Mesendoderm (in vitro differentiated cells): Measurements from ENCODE around the gene AGBL1.
A peak's percentile ranks its signal among the peaks of the same experiment; 100 is the strongest.
"Not testable (repeated sequence)": the region's sequence is repeated elsewhere in the genome, so short reads cannot be mapped to it uniquely, and the experiment has no call there.

ENCODE experiments used
- DNase-seq: peaks from one replicate; pipeline ENCODE4 v3.0.0; 2013
- H2AK5ac ChIP-seq: 2 replicates; pipeline ENCODE4 v1.6.1; 2013; ENCODE audit warnings: low read length, inconsistent platforms
- H2BK120ac ChIP-seq: 2 replicates; pipeline ENCODE4 v1.6.1; 2013; ENCODE audit warnings: low read depth, mild to moderate bottlenecking, low read length, moderate library complexity, mixed read lengths
- H2BK15ac ChIP-seq: replicated peaks from 2 replicates; pipeline ENCODE4 v1.6.1; 2013; ENCODE audit warnings: low read depth, mild to moderate bottlenecking, moderate library complexity
- H2BK5ac ChIP-seq: 2 replicates; pipeline ENCODE4 v1.6.1; 2013; ENCODE audit warnings: low read length, inconsistent platforms
- H3K18ac ChIP-seq: 2 replicates; pipeline ENCODE4 v1.6.1; 2013; ENCODE audit warnings: mild to moderate bottlenecking, low read length, mixed read lengths
- H3K23ac ChIP-seq: one replicate; pipeline ENCODE4 v1.6.1; 2013; ENCODE audit warnings: low read length
- H3K27ac ChIP-seq: 2 replicates; pipeline ENCODE4 v1.5.1; 2013; ENCODE audit warnings: low read depth, mild to moderate bottlenecking, inconsistent platforms, low read length, moderate library complexity
- H3K27me3 ChIP-seq: 2 replicates; pipeline ENCODE4 v1.6.1; 2013; ENCODE audit warnings: low read length, control low read depth, mild to moderate bottlenecking, inconsistent platforms; ENCODE audit not compliant: insufficient read depth, poor library complexity
- H3K36me3 ChIP-seq: 2 replicates; pipeline ENCODE4 v1.6.1; 2013; ENCODE audit warnings: low read length, inconsistent platforms; ENCODE audit not compliant: control insufficient read depth, insufficient read depth
- H3K4ac ChIP-seq: one replicate; pipeline ENCODE4 v1.6.1; 2013; ENCODE audit warnings: low read depth, mild to moderate bottlenecking, low read length, moderate library complexity
- H3K4me1 ChIP-seq: 2 replicates; pipeline ENCODE4 v1.6.1; 2013; ENCODE audit warnings: low read depth, low read length, inconsistent platforms; ENCODE audit not compliant: control insufficient read depth
- H3K4me2 ChIP-seq: 2 replicates; pipeline ENCODE4 v1.6.1; 2013; ENCODE audit warnings: low read length
- H3K4me3 ChIP-seq: 2 replicates; pipeline ENCODE4 v1.5.1; 2013; ENCODE audit warnings: mild to moderate bottlenecking, low read length
- H3K56ac ChIP-seq: one replicate; pipeline ENCODE4 v1.6.1; 2013; ENCODE audit warnings: low read length
- H3K79me1 ChIP-seq: 2 replicates; pipeline ENCODE4 v1.6.1; 2013; ENCODE audit warnings: low read length, inconsistent platforms
- H3K79me2 ChIP-seq: 2 replicates; pipeline ENCODE4 v1.6.1; 2013; ENCODE audit warnings: mild to moderate bottlenecking, low read length; ENCODE audit not compliant: control insufficient read depth, insufficient read depth
- H3K9ac ChIP-seq: 2 replicates; pipeline ENCODE4 v1.6.1; 2013; ENCODE audit warnings: low read length, inconsistent platforms
- H4K5ac ChIP-seq: one replicate; pipeline ENCODE4 v1.6.1; 2013; ENCODE audit warnings: low read length
- H4K8ac ChIP-seq: one replicate; pipeline ENCODE4 v1.6.1; 2013; ENCODE audit warnings: low read depth, mild to moderate bottlenecking, control low read depth, low read length, moderate library complexity
- WGBS: extraction: QIAGEN DNeasy Blood & Tissue Kit; methylation state at CpG from one replicate; pipeline ENCODE4 v1.1.7; 2013; ENCODE audit warnings: low lambda C conversion rate, missing lambda C conversion rate; ENCODE audit not compliant: insufficient coverage; ENCODE audit errors: extremely low coverage; 5-methylcytosine and 5-hydroxymethylcytosine counted together

AGBL1 gene

DNA sequence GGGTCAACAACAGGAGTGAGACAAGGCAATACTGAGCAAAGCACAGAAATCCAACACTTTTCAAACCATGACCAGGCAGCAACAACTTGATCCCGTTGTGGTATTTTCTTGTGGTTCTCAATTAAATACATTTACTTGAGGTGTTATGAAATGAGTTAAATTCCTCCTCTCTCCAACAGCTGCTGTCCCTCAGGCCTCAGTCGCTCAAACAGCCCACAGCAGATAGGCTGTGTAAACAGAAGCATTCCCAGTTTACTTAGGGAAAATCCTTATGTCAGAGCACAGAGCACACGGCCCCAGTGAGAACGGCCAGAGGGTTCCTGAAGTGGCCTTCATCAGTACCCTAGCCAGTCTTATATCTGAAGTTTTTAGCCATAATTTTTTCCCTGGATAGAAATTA lies 359.9 kb downstream of the AGBL1 start:
- Histone ChIP-seq H4K5ac (no peak overlapping the region), H3K79me1 (no peaks in the 10 kb centered on the region), H3K18ac (no peak overlapping the region), H2BK5ac (no peak overlapping the region), H3K27me3 (no peaks in the 10 kb centered on the region), H3K36me3 (no peaks in the 10 kb centered on the region), H2BK120ac (no peak overlapping the region), H3K9ac (no peak overlapping the region), H2AK5ac (no peak overlapping the region), H3K4me1 (no peaks in the 10 kb centered on the region), H2BK15ac (no peak overlapping the region), H3K27ac (no peak overlapping the region), H4K8ac (no peak overlapping the region), H3K56ac (no peak overlapping the region), H3K4ac (no peak overlapping the region), H3K4me3 (no peak overlapping the region), H3K4me2 (no peak overlapping the region), H3K79me2 (no peaks in the 10 kb centered on the region), H3K23ac (no peak overlapping the region)
- no peak for DNase-seq
- WGBS, result no CpG with 5 or more reads among the region's 4 CpGs

DNA sequence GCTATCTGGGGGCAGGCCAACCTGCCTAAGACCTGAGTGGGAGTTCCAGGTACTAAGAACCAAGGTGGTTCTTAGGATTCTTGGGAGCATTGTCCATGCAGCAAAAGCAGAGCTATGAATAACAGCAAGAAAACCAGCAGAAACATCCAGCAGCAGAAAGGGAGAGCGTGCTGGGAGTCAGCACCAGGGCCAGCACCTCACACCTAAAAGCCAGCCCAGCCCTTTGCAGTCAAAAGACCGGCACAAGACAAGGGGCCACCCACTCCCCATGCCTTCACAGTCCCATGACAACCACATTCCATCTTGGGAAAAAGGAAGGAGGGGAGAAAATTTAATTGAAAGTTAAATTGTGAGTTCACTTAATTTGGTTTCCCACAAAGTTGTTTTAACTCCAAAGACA lies 364.9 kb downstream of the AGBL1 start:
- no CpG with 5 or more reads among the region's 2 CpGs for WGBS
- Histone ChIP-seq H3K18ac (no peak overlapping the region), H3K9ac (no peak overlapping the region), H3K79me2 (no peaks in the 10 kb centered on the region), H3K23ac (no peak overlapping the region), H3K4me2 (no peak overlapping the region), H2BK5ac (no peak overlapping the region), H2BK120ac (no peak overlapping the region), H3K27me3 (no peaks in the 10 kb centered on the region), H2BK15ac (no peak overlapping the region), H3K4me3 (no peak overlapping the region), H3K4ac (no peak overlapping the region), H3K36me3 (no peaks in the 10 kb centered on the region), H3K56ac (no peak overlapping the region), H2AK5ac (no peak overlapping the region), H3K27ac (no peak overlapping the region), H3K4me1 (no peaks in the 10 kb centered on the region), H4K5ac (no peak overlapping the region), H4K8ac (no peak overlapping the region), H3K79me1 (no peaks in the 10 kb centered on the region)
- DNase-seq, result peak; percentile 50

DNA sequence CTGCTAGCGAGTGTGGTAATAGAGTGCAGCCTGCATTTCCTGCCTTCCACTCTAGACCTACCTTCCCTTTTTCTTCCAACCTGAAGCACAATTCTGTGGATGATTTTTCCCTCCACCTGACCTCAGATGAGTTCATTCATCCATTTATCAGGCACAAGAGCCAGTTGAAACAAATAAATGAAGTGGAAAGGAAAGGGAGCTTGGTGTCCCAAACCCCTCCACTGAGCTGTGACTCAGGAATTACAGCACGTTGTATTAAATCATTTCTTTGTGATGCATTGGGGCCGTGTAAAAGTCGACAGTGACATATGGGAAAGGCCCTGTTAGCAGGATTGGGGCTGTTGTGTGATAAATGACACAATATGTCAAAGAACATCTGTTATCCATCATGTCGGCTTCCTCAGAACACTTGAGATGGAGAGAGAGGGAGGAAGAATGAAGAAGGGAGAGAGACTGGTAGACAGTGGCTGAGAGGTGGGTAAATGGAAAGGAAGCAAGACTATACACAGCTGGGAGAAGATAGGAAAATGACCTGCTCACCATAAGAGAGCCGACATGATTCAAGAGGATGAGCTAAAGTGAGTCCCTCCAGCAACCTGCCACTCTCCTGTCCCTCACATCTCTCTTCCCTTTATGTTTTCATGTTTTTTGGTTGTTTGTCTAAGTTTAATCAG lies 366.0 kb downstream of the AGBL1 start:
- no peak overlapping the region for H3K27ac ChIP-seq

DNA sequence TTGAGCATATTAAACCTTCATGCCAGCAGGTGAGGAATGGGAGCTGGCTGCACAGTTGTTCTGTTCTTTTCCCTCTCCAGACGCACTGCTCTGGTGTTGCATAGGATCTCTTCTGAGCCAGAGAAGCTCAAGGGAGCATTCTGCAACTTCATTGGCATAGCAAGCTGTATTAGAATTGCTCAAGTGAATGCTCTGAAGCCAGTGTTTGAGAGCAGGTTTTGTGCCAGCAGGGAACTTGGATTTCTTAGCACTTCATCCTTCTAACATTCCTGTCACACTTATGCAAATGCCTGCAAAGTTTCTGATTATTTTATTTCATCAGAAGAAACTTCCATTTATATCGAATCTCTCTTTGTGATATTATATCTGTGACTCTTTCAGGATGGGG lies 366.6 kb downstream of the AGBL1 start:
- Histone ChIP-seq H4K5ac (no peak overlapping the region), H3K4me3 (no peak overlapping the region), H2BK5ac (no peak overlapping the region), H3K23ac (no peak overlapping the region), H3K79me2 (no peaks in the 10 kb centered on the region), H3K18ac (no peak overlapping the region), H3K36me3 (no peaks in the 10 kb centered on the region), H3K27me3 (no peaks in the 10 kb centered on the region), H4K8ac (no peak overlapping the region), H3K27ac (no peak overlapping the region), H3K4ac (no peak overlapping the region), H3K79me1 (no peaks in the 10 kb centered on the region), H2AK5ac (no peak overlapping the region), H3K9ac (no peak overlapping the region), H3K4me1 (no peaks in the 10 kb centered on the region), H2BK15ac (no peak overlapping the region), H3K56ac (no peak overlapping the region), H3K4me2 (no peak overlapping the region), H2BK120ac (no peak overlapping the region)
- no peak for DNase-seq
- WGBS, result no CpG with 5 or more reads among the region's 2 CpGs

More for the DNA sequence above, 366.0 kb downstream of the AGBL1 start:
- Histone ChIP-seq H3K27me3 (no peaks in the 10 kb centered on the region), H3K9ac (no peak overlapping the region), H3K4me3 (no peak overlapping the region), H3K79me2 (no peaks in the 10 kb centered on the region), H2AK5ac (no peak overlapping the region), H3K4me2 (no peak overlapping the region), H4K8ac (no peak overlapping the region), H4K5ac (no peak overlapping the region), H3K36me3 (no peaks in the 10 kb centered on the region), H2BK120ac (no peak overlapping the region), H2BK15ac (no peak overlapping the region), H2BK5ac (no peak overlapping the region), H3K56ac (no peak overlapping the region), H3K4me1 (no peaks in the 10 kb centered on the region), H3K4ac (no peak overlapping the region), H3K23ac (no peak overlapping the region), H3K79me1 (no peaks in the 10 kb centered on the region), H3K18ac (no peak overlapping the region)
- WGBS, result no CpG with 5 or more reads among the region's 6 CpGs
- DNase-seq, result no peak

DNA sequence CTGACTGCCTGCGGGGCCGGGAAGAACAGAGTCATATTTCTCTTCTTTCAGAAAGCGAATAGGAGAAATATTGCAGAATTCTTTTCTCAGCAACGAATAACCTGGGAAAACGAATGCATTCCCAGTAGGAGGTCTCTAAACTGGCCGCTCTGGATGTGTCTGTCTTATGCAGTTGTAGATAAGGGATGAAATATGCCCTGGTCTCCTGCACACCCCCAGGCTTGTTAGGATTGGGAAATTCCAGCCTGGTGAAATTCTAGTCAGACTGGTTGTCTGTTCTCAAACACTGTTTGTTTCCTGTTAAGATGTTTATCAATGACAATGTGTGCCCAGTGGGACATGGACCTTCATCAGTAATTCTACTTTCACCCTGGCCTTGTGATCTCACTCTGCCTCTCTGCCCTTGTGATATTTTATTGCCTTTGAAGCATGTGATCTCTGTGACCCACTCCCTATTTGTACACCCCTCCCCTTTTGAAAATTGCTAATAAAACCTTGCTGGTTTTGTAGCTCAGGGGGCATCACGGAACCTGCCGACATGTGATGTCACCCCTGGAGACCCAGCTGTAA lies 385.9 kb downstream of the AGBL1 start:
- not testable (repeated sequence) for H4K5ac ChIP-seq, H3K4me1 ChIP-seq, H3K18ac ChIP-seq, H3K27me3 ChIP-seq, DNase-seq, H3K9ac ChIP-seq, H3K23ac ChIP-seq, H2AK5ac ChIP-seq, H3K56ac ChIP-seq, H2BK120ac ChIP-seq, H3K36me3 ChIP-seq, H3K79me2 ChIP-seq, H3K4me3 ChIP-seq, H3K27ac ChIP-seq, H4K8ac ChIP-seq, H3K4me2 ChIP-seq, H2BK15ac ChIP-seq, H2BK5ac ChIP-seq, H3K79me1 ChIP-seq, H3K4ac ChIP-seq
- WGBS, result no CpG with 5 or more reads among the region's 8 CpGs

DNA sequence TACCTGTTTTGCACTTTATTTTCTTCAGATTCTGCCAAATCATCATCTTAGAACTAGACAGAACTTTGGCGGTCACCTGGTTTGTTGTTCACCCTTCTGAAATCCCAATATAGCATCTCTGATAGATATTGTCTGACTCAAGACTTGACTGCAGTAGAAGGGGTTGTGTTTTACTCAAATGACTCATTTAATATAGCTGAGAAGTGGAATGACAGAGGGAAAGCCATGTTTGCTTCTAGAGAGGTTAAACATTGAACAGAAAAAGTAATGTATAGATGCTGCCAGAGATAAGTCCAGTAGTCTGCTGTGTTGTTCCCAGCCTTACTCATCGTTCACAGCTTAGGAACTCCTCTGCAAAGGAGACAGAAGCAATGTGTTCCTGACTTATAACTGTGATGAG lies 402.0 kb downstream of the AGBL1 start:
- no peak overlapping the region for H4K5ac ChIP-seq
- H2BK5ac ChIP-seq, result no peak overlapping the region
- H3K36me3 ChIP-seq, result no peaks in the 10 kb centered on the region
- H2BK120ac ChIP-seq, result no peak overlapping the region
- no peak overlapping the region for H3K27ac ChIP-seq
- no peaks in the 10 kb centered on the region for H3K79me2 ChIP-seq
- no peak overlapping the region for H4K8ac ChIP-seq
- no peak overlapping the region for H3K4ac ChIP-seq
- H3K27me3 ChIP-seq, result no peaks in the 10 kb centered on the region
- H2BK15ac ChIP-seq, result no peak overlapping the region
- no peak overlapping the region for H3K9ac ChIP-seq
- H2AK5ac ChIP-seq, result no peak overlapping the region
- H3K18ac ChIP-seq, result no peak overlapping the region
- peaks cover 1% of the 10 kb centered on the region for H3K4me1 ChIP-seq
- no peaks in the 10 kb centered on the region for H3K79me1 ChIP-seq
- H3K23ac ChIP-seq, result no peak overlapping the region
- H3K4me3 ChIP-seq, result no peak overlapping the region
- no peak overlapping the region for H3K4me2 ChIP-seq
- DNase-seq, result no peak
- WGBS, result no CpG with 5 or more reads among the region's 2 CpGs
- H3K56ac ChIP-seq, result no peak overlapping the region
